Body of pancreas (tissue), 4 donors: Measurements from ENCODE around the gene GOLGA6D. TPM values are rescaled to one million over a fixed set of nuclear protein-coding genes. Genes with fewer than 3 reads are reported as not detected.
"Not testable (repeated sequence)": the region's sequence is repeated elsewhere in the genome, so short reads cannot be mapped to it uniquely, and the experiment has no call there.

Source experiments
- ATAC-seq: fragments of 150-250 bp; one replicate; pipeline ENCODE4 v1.9.1; 2016
- DNase-seq, 4 donors: peaks; one replicate each; pipeline ENCODE4 v3.0.0-alpha.2; 2019
- H3K27ac ChIP-seq, 4 donors: fragments of 200-600 bp; sonication (generic); 1 replicate in 3 of 4; 2 replicates in 1 of 4; pipeline versions ENCODE4 v1.5.1 to v1.6.1; 2016 to 2019; ENCODE audit warnings: mild to moderate bottlenecking in 1 of 4, mixed read lengths in 1 of 4, moderate library complexity in 1 of 4
- H3K27me3 ChIP-seq, 2 donors: fragments of 200-600 bp; sonication (generic); one replicate each; pipeline ENCODE4 v1.6.0; 2016; ENCODE audit warnings: mild to moderate bottlenecking in 1 of 2
- H3K36me3 ChIP-seq, 2 donors: fragments of 200-600 bp; sonication (generic); replicated peaks in 1 of 2; 2 replicates each; pipeline ENCODE4 v1.5.1; 2016; ENCODE audit warnings: low read depth in 2 of 2; ENCODE audit not compliant: insufficient read depth in 1 of 2
- H3K4me1 ChIP-seq: fragments of 200-600 bp; sonication (generic); one replicate; pipeline ENCODE4 v1.6.0; 2016
- H3K4me3 ChIP-seq, 2 donors: fragments of 200-600 bp; sonication (generic); 1 replicate in 1 of 2; 2 replicates in 1 of 2; pipeline ENCODE4 v1.5.1; 2016 to 2019
- H3K9me3 ChIP-seq, 3 donors: fragments of 200-600 bp; sonication (generic); 1 replicate in 2 of 3; 2 replicates in 1 of 3; pipeline ENCODE4 v1.5.1; 2016
- CTCF ChIP-seq, 7 experiments: fragments of 450-650 bp in 4 of 7; fragments of 200-600 bp in 3 of 7; sonication (generic) in 3 of 7; IDR thresholded peaks; one replicate each; pipeline ENCODE4 v1.5.1; 2016 to 2019; ENCODE audit warnings: antibody characterized with exemption in 7 of 7
- POLR2A ChIP-seq, 3 donors: fragments of 450-650 bp; IDR thresholded peaks; one replicate each; pipeline ENCODE4 v1.6.1; 2016; ENCODE audit warnings: antibody characterized with exemption in 3 of 3, mild to moderate bottlenecking in 2 of 3
- WGBS, 2 donors: methylation state at CpG; one replicate each; pipeline ENCODE4 v1.1.5; 2017; 5-methylcytosine and 5-hydroxymethylcytosine counted together
- intact Hi-C: fragments of 100-400 bp; cut with DNase I; formaldehyde crosslinking; loops from one replicate; pipeline ENCODE4 v1.15.1; 2023
- total RNA-seq, 2 donors: library from RNA; depleted of rRNA; stranded (reverse); fragments of >200 nt; gene quantifications; one replicate each; pipeline ENCODE4 v1.1.0, GENCODE V29; 2016

Gene GOLGA6D
- total RNA-seq, result not detected

- no CpG with 5 or more reads among the region's 7 CpGs for WGBS, 2 donors
- H3K4me3 ChIP-seq, H3K27ac ChIP-seq, ATAC-seq, H3K4me1 ChIP-seq, DNase-seq, intact Hi-C loops, H3K27me3 ChIP-seq, H3K36me3 ChIP-seq, H3K9me3 ChIP-seq: not testable (repeated sequence)
Measured at GRCh38 chr15:75282572-75282971, at the start of gene GOLGA6D. TSS of gene GOLGA6D (plus strand) at chr15:75282835. CDS start at chr15:75282876, 41 bp downstream.

GRCh38 chr15:75233504-75234190 is 49.0 kb upstream of the GOLGA6D start:
- Histone ChIP-seq H3K27me3 (no peaks in the 10 kb centered on the region), H3K9me3 (no peaks in the 10 kb centered on the region), H3K4me3 (no peak overlapping the region), H3K36me3 (no peaks in the 10 kb centered on the region), H3K4me1 (no peaks in the 10 kb centered on the region), H3K27ac (no peak overlapping the region)
- TF ChIP-seq POLR2A (IDR thresholded peaks at IDR 0.05) (no peak), CTCF (IDR thresholded peaks at IDR 0.05) (no peak)
- 59 to 75% methylated on average over 9 to 11 of the region's 14 CpGs for WGBS, 2 donors
- DNase-seq (peak in 2 of 4 donors; percentile 8 to 9), ATAC-seq (no peak)
- intact Hi-C loops, result loop anchor here (10.0 kb wide), 1 partner anchor 71 kb away; no protein-coding TSS in a partner anchor

GRCh38 chr15:75234191-75234810 is 48.3 kb upstream of the GOLGA6D start:
- Histone ChIP-seq H3K36me3 (no peaks in the 10 kb centered on the region), H3K4me3 (no peak overlapping the region), H3K27me3 (no peaks in the 10 kb centered on the region), H3K9me3 (no peaks in the 10 kb centered on the region), H3K27ac (no peak overlapping the region), H3K4me1 (no peaks in the 10 kb centered on the region)
- peak in 1 of 4 donors; percentile 0 for DNase-seq
- 90% methylated on average over 5 of the region's 5 CpGs; no CpG with 5 or more reads in 1 of the 2 donors for WGBS, 2 donors
- intact Hi-C loops, result loop anchor here (10.0 kb wide), 1 partner anchor 70 kb away; no protein-coding TSS in a partner anchor
- no peak for ATAC-seq
- TF ChIP-seq CTCF (IDR thresholded peaks at IDR 0.05), result no peak
- TF ChIP-seq POLR2A (IDR thresholded peaks at IDR 0.05), result no peak

- TF ChIP-seq POLR2A (IDR thresholded peaks at IDR 0.05) (no peak), CTCF (IDR thresholded peaks at IDR 0.05) (no peak)
- no peaks in the 10 kb centered on the region for H3K36me3 ChIP-seq
- no peaks in the 10 kb centered on the region for H3K27me3 ChIP-seq
- no peak overlapping the region for H3K4me3 ChIP-seq
- WGBS, 2 donors, result 90 to 93% methylated on average over 7 to 10 of the region's 10 CpGs
- ATAC-seq (no peak), DNase-seq (peak in 1 of 4 donors; percentile 4)
- H3K9me3 ChIP-seq, result no peaks in the 10 kb centered on the region
- intact Hi-C loops, result loop anchor here (10.0 kb wide), 1 partner anchor 70 kb away; no protein-coding TSS in a partner anchor
- H3K27ac ChIP-seq, result no peak overlapping the region
- no peaks in the 10 kb centered on the region for H3K4me1 ChIP-seq
Measured at GRCh38 chr15:75235051-75235673, 47.5 kb upstream of the GOLGA6D start.
